Hepatocyte (in vitro differentiated cells): Measurements from ENCODE around the gene DNAL4.

ENCODE experiments used
- EZH2 ChIP-seq: fragments of 200-600 bp; sonication (generic); IDR thresholded peaks from 2 replicates; pipeline ENCODE4 v1.6.1; 2016; ENCODE audit warnings: antibody characterized with exemption, mild to moderate bottlenecking, borderline replicate concordance
- EZH2phosphoT487 ChIP-seq: fragments of 200-600 bp; sonication (generic); IDR thresholded peaks from one replicate; pipeline ENCODE4 v1.6.1; 2018; ENCODE audit warnings: antibody characterized with exemption, mild to moderate bottlenecking, low read depth, moderate library complexity; ENCODE audit not compliant: unreplicated experiment, severe bottlenecking
- TF ChIP-seq, protein P1 (sequence below): fragments of 200-600 bp; sonication (generic); IDR thresholded peaks from 2 replicates; pipeline ENCODE4 v1.5.1; 2016; ENCODE audit warnings: antibody characterized with exemption, mild to moderate bottlenecking; ENCODE audit not compliant: poor library complexity

GRCh38 chr22:38738475-38739070, 55.4 kb downstream of the DNAL4 start:
- TF ChIP-seq, protein P1, sequence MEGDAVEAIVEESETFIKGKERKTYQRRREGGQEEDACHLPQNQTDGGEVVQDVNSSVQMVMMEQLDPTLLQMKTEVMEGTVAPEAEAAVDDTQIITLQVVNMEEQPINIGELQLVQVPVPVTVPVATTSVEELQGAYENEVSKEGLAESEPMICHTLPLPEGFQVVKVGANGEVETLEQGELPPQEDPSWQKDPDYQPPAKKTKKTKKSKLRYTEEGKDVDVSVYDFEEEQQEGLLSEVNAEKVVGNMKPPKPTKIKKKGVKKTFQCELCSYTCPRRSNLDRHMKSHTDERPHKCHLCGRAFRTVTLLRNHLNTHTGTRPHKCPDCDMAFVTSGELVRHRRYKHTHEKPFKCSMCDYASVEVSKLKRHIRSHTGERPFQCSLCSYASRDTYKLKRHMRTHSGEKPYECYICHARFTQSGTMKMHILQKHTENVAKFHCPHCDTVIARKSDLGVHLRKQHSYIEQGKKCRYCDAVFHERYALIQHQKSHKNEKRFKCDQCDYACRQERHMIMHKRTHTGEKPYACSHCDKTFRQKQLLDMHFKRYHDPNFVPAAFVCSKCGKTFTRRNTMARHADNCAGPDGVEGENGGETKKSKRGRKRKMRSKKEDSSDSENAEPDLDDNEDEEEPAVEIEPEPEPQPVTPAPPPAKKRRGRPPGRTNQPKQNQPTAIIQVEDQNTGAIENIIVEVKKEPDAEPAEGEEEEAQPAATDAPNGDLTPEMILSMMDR: no peak
- no peak for TF ChIP-seq EZH2
- no peak for TF ChIP-seq EZH2phosphoT487
